Left renal cortex interstitium (tissue), 4 donors: ENCODE data around the gene ST14. TPM values are rescaled to one million over a fixed set of nuclear protein-coding genes. Genes with fewer than 3 reads are reported as not detected.
"Not testable (repeated sequence)": the region's sequence is repeated elsewhere in the genome, so short reads cannot be mapped to it uniquely, and the experiment has no call there.

Experiments used
- DNase-seq, 4 donors: peaks; one replicate each; pipeline ENCODE4 v3.0.0-alpha.2; 2013; ENCODE audit warnings: low read depth in 4 of 4, low spot score in 2 of 4, missing footprints in 1 of 4
- polyA plus RNA-seq, 4 donors: library from polyadenylated mRNA; unstranded; fragments of 120-200 nt; gene quantifications; one replicate each; pipeline ENCODE4 v1.2.1, GENCODE V29; 2013; ENCODE audit not compliant: insufficient read length in 4 of 4

ST14 gene
- polyA plus RNA-seq, 4 donors: 28.1 to 39.9 (median 34.1) TPM

- DNase-seq: no peak
Measured at GRCh38 chr11:130183878-130184610, 24.5 kb downstream of the ST14 start.

DNA sequence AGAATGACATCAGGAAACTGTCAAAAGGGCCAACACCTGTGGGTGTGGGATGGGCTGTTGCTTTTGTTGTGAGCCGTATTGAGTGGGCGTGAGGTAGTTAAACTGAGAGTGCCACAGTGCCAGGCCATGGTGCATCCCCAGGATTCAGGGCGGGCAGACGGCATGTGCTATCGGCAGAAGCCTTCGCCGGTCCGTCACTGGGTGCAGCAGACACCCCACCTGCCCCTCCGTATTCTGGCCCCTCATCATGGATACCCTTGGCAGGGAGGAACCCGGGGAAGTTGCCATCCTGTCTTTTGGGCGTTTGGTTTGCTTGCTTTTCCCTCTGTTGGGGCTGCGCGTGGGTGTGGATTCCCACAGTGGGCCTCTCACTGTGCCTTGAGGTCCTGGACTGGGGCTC lies 27.5 kb downstream of the ST14 start:
- no peak for DNase-seq

DNA sequence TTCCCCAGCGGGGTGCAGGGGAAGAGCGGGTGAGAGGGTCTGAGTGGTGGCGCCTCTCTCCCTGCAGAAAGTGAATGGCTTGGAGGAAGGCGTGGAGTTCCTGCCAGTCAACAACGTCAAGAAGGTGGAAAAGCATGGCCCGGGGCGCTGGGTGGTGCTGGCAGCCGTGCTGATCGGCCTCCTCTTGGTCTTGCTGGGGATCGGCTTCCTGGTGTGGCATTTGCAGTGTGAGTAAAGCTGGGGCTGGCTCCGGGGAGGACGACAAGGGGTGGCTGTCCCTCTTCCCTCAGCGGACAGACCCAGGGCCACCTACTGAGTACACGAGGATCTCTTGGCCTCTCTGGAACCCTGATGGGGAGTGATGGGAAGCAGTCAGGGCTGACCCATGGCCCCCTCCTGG lies 28.5 kb downstream of the ST14 start:
- no peak for DNase-seq

GRCh38 chr11:130188585-130189347 lies 29.2 kb downstream of the ST14 start:
- no peak for DNase-seq

DNA sequence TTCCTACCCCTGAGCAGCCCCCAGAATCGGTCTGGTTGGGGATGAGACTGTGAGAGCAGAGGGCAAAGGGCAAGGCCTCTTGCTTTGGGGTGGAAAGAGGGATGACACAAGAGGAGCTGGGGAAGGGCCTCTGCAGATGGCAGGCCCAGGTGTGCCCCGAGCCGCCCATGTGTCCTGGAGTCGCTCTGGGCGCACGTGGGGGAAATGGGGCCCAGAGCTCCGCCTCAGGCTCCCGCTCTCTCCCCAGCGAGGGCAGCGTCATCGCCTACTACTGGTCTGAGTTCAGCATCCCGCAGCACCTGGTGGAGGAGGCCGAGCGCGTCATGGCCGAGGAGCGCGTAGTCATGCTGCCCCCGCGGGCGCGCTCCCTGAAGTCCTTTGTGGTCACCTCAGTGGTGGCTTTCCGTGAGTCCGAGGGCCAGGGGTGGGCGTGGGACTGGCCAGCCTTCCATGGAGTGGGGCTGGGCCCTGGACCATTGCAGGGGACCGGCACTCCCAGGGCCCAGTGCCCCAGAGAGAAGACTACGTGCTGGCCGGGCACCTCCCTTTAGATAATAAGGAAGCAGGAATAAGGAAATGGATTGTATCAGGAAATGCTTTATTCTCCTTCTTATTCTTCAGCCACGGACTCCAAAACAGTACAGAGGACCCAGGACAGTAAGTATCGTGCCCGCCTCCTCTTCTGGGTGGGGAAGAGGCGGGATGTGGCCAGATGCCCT lies 30.1 kb downstream of the ST14 start:
- DNase-seq: no peak

GRCh38 chr11:130190371-130190881 lies 30.8 kb downstream of the ST14 start:
- no peak for DNase-seq

DNA sequence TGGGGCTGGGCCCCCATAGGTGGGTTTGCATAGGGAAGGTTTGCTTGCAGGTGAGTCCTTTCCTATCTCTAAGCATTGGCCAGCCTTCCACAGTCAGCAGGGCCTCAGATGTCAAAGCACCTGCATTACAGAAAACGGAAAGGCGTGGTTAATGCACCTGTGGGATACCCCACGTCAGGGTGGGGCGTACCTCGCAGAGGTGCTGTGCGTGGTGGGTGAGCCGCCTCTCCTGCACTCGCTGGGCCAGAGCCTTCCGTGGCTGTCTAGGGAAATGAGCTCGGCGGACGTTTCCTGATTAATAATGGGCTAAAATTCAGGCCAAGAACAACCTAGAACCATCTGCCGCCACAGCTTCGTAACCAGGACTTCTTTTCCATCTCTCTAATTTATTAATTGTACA lies 32.3 kb downstream of the ST14 start:
- no peak for DNase-seq

GRCh38 chr11:130192845-130193267 lies 33.3 kb downstream of the ST14 start:
- DNase-seq: no peak

GRCh38 chr11:130193551-130193950 lies 34.0 kb downstream of the ST14 start:
- DNase-seq: not testable (repeated sequence)

GRCh38 chr11:130194241-130195023 lies 34.9 kb downstream of the ST14 start:
- DNase-seq: no peak

- no peak for DNase-seq
Measured at GRCh38 chr11:130197386-130198035, 37.9 kb downstream of the ST14 start.

DNA sequence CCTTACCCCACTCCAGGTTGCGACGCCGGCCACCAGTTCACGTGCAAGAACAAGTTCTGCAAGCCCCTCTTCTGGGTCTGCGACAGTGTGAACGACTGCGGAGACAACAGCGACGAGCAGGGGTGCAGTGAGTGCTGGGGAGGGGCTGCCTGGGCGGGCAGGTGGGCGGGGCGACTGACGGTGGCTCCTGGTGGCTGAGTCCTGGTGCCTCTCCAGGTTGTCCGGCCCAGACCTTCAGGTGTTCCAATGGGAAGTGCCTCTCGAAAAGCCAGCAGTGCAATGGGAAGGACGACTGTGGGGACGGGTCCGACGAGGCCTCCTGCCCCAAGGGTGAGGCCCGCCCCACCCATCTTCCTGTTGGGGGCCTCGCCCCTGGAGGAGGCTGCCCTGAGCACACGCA lies 38.7 kb downstream of the ST14 start:
- no peak for DNase-seq

DNA sequence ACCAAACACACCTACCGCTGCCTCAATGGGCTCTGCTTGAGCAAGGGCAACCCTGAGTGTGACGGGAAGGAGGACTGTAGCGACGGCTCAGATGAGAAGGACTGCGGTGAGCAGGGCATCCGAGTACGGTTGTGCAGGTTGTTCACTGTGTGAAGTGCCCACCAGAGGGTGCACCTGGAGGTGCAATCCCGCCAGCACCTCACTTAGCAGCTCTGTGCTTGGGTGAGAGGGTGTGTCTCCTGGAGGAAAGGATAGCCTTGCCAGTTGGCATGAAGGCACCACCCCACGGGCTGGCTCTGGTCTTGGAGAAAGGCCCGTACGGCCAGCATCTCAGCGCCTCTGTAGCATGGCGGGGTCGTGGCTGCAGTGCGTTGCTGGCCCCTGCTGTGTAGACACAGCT lies 39.4 kb downstream of the ST14 start:
- DNase-seq: no peak

GRCh38 chr11:130199792-130200191 lies 40.2 kb downstream of the ST14 start:
- no peak for DNase-seq

DNA sequence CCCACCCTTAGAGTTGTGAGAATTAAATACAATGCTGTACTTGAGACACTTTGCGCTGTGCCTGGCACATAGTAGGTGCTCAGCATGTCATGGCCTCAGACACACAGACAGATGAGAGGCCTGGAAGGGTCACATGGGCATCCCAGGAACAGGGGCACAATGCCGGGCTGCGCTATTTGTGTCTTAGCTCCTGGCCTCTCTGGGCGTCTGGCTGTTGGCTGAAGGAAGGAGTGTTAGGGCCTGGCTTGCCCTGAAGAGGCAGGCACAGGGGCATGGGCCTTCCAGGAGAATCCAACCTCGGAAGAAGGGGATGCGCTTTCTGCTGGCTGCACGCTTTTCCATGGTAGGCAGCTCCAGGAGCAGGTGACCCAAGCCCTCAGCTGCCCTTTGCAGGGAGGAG lies 41.4 kb downstream of the ST14 start:
- no peak for DNase-seq

DNA sequence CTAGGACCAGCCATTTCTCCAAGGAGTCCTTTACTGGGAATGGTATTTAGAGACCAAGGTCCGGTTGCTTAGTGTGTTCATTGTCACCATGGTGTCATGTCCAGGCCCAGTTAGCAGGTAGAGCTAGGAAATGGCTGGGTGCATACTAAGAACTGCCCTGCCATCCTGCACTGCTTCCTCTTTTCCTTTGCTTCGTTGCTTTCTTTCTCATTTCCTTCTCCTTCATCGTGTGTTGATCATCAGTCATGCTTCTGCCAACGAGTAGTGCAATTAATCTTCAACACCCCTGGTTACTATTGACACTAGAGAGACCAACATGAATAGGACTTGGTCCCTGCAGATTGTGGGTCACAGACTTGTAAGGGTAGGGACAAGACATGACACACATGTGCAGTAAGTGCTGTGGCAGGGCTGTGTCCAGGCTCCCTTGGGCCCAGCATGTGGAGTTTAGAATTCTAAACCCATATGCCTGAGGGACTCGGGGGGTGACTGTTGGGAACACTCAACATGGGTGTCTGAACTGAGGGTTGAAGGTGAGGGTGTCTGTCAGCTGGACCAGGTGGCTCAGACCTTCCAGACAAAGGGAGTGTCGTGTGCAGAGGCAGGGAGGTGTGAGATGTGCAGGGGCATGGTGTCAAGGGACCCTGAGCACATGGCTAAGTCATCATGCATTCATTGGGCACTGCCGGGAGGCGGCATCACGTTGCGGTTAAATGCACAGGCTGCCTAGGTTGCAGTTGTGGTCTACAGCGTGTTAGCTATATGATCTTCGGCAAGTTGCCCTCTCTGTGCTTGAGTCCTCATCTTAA lies 42.6 kb downstream of the ST14 start:
- DNase-seq: no peak

- no peak for DNase-seq
Measured at GRCh38 chr11:130202818-130203689, 43.5 kb downstream of the ST14 start.
